GM23338 (cell line): Measurements from ENCODE around the gene LSP1. TPM values are rescaled to one million over a fixed set of nuclear protein-coding genes. Genes with fewer than 3 reads are reported as not detected.

ENCODE experiments used
- ATAC-seq: fragments of 200-7000 bp; cut with Tn5 transposase; 3 replicates; pipeline ENCODE4 v1.9.1; 2020
- DNase-seq: peaks from one replicate; pipeline ENCODE4 v3.0.0-alpha.2; 2015; ENCODE audit warnings: low spot score
- H2AFZ ChIP-seq: fragments of 200-600 bp; sonication (generic); 2 replicates; pipeline ENCODE4 v1.8.0; 2016; ENCODE audit warnings: antibody characterized with exemption, mild to moderate bottlenecking, moderate library complexity
- H3F3A ChIP-seq: fragments of 200-600 bp; sonication (generic); replicated peaks from 2 replicates; pipeline ENCODE4 v1.8.0; 2017; ENCODE audit warnings: antibody characterized with exemption, mixed run types, low read depth
- H3K27ac ChIP-seq: fragments of 200-600 bp; sonication (generic); 2 replicates; pipeline ENCODE4 v1.6.1; 2016; ENCODE audit warnings: low read depth
- H3K27me3 ChIP-seq: fragments of 200-600 bp; sonication (generic); 2 replicates; pipeline ENCODE4 v1.8.0; 2016; ENCODE audit warnings: mild to moderate bottlenecking, mixed run types, moderate library complexity; ENCODE audit not compliant: insufficient read depth
- H3K36me3 ChIP-seq: fragments of 200-600 bp; sonication (generic); 2 replicates; pipeline ENCODE4 v1.8.0; 2016; ENCODE audit warnings: mild to moderate bottlenecking; ENCODE audit not compliant: insufficient read depth
- H3K4me1 ChIP-seq: fragments of 200-600 bp; sonication (generic); 2 replicates; pipeline ENCODE4 v1.8.0; 2016; ENCODE audit warnings: mild to moderate bottlenecking, moderate library complexity; ENCODE audit not compliant: insufficient read depth
- H3K4me2 ChIP-seq: fragments of 200-600 bp; sonication (generic); 2 replicates; pipeline ENCODE4 v1.7.1; 2017; ENCODE audit warnings: mixed run types
- H3K4me3 ChIP-seq: fragments of 200-600 bp; sonication (generic); 2 replicates; pipeline ENCODE4 v1.6.1; 2016; ENCODE audit warnings: mixed run types
- H3K79me2 ChIP-seq: fragments of 200-600 bp; sonication (generic); replicated peaks from 2 replicates; pipeline ENCODE4 v1.8.0; 2017; ENCODE audit warnings: mild to moderate bottlenecking; ENCODE audit not compliant: insufficient read depth
- H3K9me2 ChIP-seq: fragments of 200-600 bp; sonication (generic); 2 replicates; pipeline ENCODE4 v1.8.0; 2017; ENCODE audit not compliant: insufficient read depth
- H4K20me1 ChIP-seq: fragments of 200-600 bp; sonication (generic); replicated peaks from 2 replicates; pipeline ENCODE4 v1.8.0; 2017; ENCODE audit warnings: mild to moderate bottlenecking; ENCODE audit not compliant: insufficient read depth
- H3K27ac Mint-ChIP-seq: 2 replicates; pipeline ENCODE4 v1.8.0; 2020; ENCODE audit warnings: inconsistent platforms, mild to moderate bottlenecking, moderate library complexity, mixed read lengths
- H3K27me3 Mint-ChIP-seq: 3 replicates; pipeline ENCODE4 v1.8.0; 2022; ENCODE audit warnings: low read depth, mild to moderate bottlenecking, moderate library complexity, mixed read lengths, inconsistent platforms; ENCODE audit not compliant: insufficient read depth, poor library complexity
- H3K36me3 Mint-ChIP-seq: 3 replicates; pipeline ENCODE4 v1.8.0; 2021; ENCODE audit warnings: low read depth, mild to moderate bottlenecking, inconsistent platforms, moderate library complexity, mixed read lengths
- H3K4me1 Mint-ChIP-seq: 3 replicates; pipeline ENCODE4 v1.8.0; 2020; ENCODE audit warnings: mild to moderate bottlenecking, inconsistent platforms, mixed read lengths
- H3K4me3 Mint-ChIP-seq: 3 replicates; pipeline ENCODE4 v1.8.0; 2021; ENCODE audit warnings: moderate library complexity, mild to moderate bottlenecking, inconsistent platforms, mixed read lengths
- H3K9me3 Mint-ChIP-seq: 3 replicates; pipeline ENCODE4 v1.8.0; 2020; ENCODE audit warnings: moderate library complexity, mild to moderate bottlenecking, inconsistent platforms, mixed read lengths
- ETS1 ChIP-seq: IDR thresholded peaks from 2 replicates; pipeline ENCODE4 v1.6.1; 2016; ENCODE audit warnings: antibody characterized with exemption
- EZH2 ChIP-seq: fragments of 200-600 bp; sonication (generic); IDR thresholded peaks from one replicate; pipeline ENCODE4 v1.8.0; 2017; ENCODE audit warnings: antibody characterized with exemption, mild to moderate bottlenecking, low read depth; ENCODE audit not compliant: unreplicated experiment
- NANOG ChIP-seq: IDR thresholded peaks from 2 replicates; pipeline ENCODE4 v1.6.1; 2016; ENCODE audit warnings: antibody characterized with exemption, borderline replicate concordance
- POLR2AphosphoS5 ChIP-seq: IDR thresholded peaks from 2 replicates; pipeline ENCODE4 v1.6.1; 2016; ENCODE audit warnings: antibody characterized with exemption, low read depth
- STAT1 ChIP-seq: IDR thresholded peaks from one replicate; pipeline ENCODE4 v1.6.1; 2016; ENCODE audit warnings: antibody characterized with exemption; ENCODE audit not compliant: unreplicated experiment
- ZNF331 ChIP-seq: fragments of 250-450 bp; sonication (Bioruptor Pico); IDR thresholded peaks from 2 replicates; pipeline ENCODE4 v1.5.0; 2020; ENCODE audit warnings: low read depth, mild to moderate bottlenecking, moderate library complexity
- ZNF462 ChIP-seq: fragments of 250-450 bp; sonication (Bioruptor Pico); IDR thresholded peaks from 2 replicates; pipeline ENCODE4 v1.5.0; 2020; ENCODE audit warnings: mild to moderate bottlenecking, moderate library complexity
- polyA plus RNA-seq: library from polyadenylated mRNA; unstranded; fragments of >200 nt; fragmentation: Nextera tagmentation; extraction: Ambion mirVana; gene quantifications from 2 replicates; pipeline ENCODE4 v1.2.1, GENCODE V29; 2016
- total RNA-seq: library from RNA; depleted of rRNA; stranded (reverse); fragments of >200 nt; shearing (Covaris generic); gene quantifications from 2 replicates; pipeline ENCODE4 v1.2.3, GENCODE V29; 2014

LSP1 gene
- total and polyA plus RNA-seq, 2 experiments from 2014 or later = 0.84 TPM; not detected in 1

GRCh38 chr11:1851468-1852180 is 1.3 kb upstream of the LSP1 start:
- H3K4me1 Mint-ChIP-seq = no peaks in the 10 kb centered on the region
- no peak overlapping the region for H2AFZ ChIP-seq
- no peaks in the 10 kb centered on the region for H3K4me1 ChIP-seq
- no peaks in the 10 kb centered on the region for H3K79me2 ChIP-seq
- H3K36me3 ChIP-seq = no peaks in the 10 kb centered on the region
- H3K27ac ChIP-seq = no peak overlapping the region
- no peaks in the 10 kb centered on the region for H3K27me3 ChIP-seq
- no peaks in the 10 kb centered on the region for H4K20me1 ChIP-seq
- no peak for TF ChIP-seq ZNF331
- TF ChIP-seq NANOG = no peak
- TF ChIP-seq EZH2 = no peak
- H3K9me2 ChIP-seq = no peaks in the 10 kb centered on the region
- no peaks in the 10 kb centered on the region; the same call in 2 of the 3 replicates for H3K9me3 Mint-ChIP-seq
- H3K36me3 Mint-ChIP-seq = no peaks in the 10 kb centered on the region
- no peak overlapping the region for H3K4me3 ChIP-seq
- peaks cover 4% of the 10 kb centered on the region for H3K27me3 Mint-ChIP-seq
- H3K4me3 Mint-ChIP-seq = no peak overlapping the region
- ATAC-seq (no peak), DNase-seq (no peak)
- no peaks in the 10 kb centered on the region for H3F3A ChIP-seq
- no peak overlapping the region for H3K27ac Mint-ChIP-seq
- H3K4me2 ChIP-seq = no peak overlapping the region

GRCh38 chr11:1852271-1852876 is 510 bp upstream of the LSP1 start:
- H3K4me1 ChIP-seq = no peaks in the 10 kb centered on the region
- H3K9me2 ChIP-seq = no peaks in the 10 kb centered on the region
- H3K4me3 Mint-ChIP-seq = no peak overlapping the region
- DNase-seq (no peak), ATAC-seq (no peak)
- no peak overlapping the region for H3K4me2 ChIP-seq
- H3K27me3 ChIP-seq = no peaks in the 10 kb centered on the region
- H3K36me3 Mint-ChIP-seq = no peaks in the 10 kb centered on the region
- no peak overlapping the region for H3K4me3 ChIP-seq
- H3K36me3 ChIP-seq = no peaks in the 10 kb centered on the region
- no peak for TF ChIP-seq POLR2AphosphoS5
- TF ChIP-seq NANOG = no peak
- TF ChIP-seq STAT1 = no peak
- no peak for TF ChIP-seq EZH2
- H3K4me1 Mint-ChIP-seq = no peaks in the 10 kb centered on the region
- H2AFZ ChIP-seq = no peak overlapping the region
- no peak overlapping the region for H3K27ac Mint-ChIP-seq
- no peaks in the 10 kb centered on the region for H3F3A ChIP-seq
- H4K20me1 ChIP-seq = no peaks in the 10 kb centered on the region
- H3K27ac ChIP-seq = no peak overlapping the region
- peaks cover 4% of the 10 kb centered on the region for H3K27me3 Mint-ChIP-seq
- no peaks in the 10 kb centered on the region for H3K79me2 ChIP-seq
- no peaks in the 10 kb centered on the region for H3K9me3 Mint-ChIP-seq

- ATAC-seq (no peak), DNase-seq (no peak)
- Mint-ChIP-seq H3K27ac (no peak overlapping the region), H3K9me3 (no peaks in the 10 kb centered on the region), H3K4me3 (no peak overlapping the region), H3K36me3 (no peaks in the 10 kb centered on the region), H3K27me3 (peaks cover 4% of the 10 kb centered on the region), H3K4me1 (no peaks in the 10 kb centered on the region)
- Histone ChIP-seq H4K20me1 (no peaks in the 10 kb centered on the region), H3K9me2 (no peaks in the 10 kb centered on the region), H2AFZ (no peak overlapping the region), H3F3A (no peaks in the 10 kb centered on the region), H3K4me1 (no peaks in the 10 kb centered on the region), H3K4me2 (no peak overlapping the region), H3K36me3 (no peaks in the 10 kb centered on the region), H3K4me3 (no peak overlapping the region), H3K27me3 (no peaks in the 10 kb centered on the region), H3K27ac (no peak overlapping the region), H3K79me2 (no peaks in the 10 kb centered on the region)
- TF ChIP-seq STAT1 = no peak
- no peak for TF ChIP-seq ZNF462 (CRISPR knock-in tag)
- no peak for TF ChIP-seq POLR2AphosphoS5
- no peak for TF ChIP-seq ZNF331
- no peak for TF ChIP-seq ETS1
- no peak for TF ChIP-seq NANOG
These were observed 670 bp downstream of the LSP1 start for GRCh38 chr11:1853376-1854131.
